Left cardiac atrium (tissue), 4 donors: ENCODE results near the gene TSPEAR. TPM values are rescaled to one million over a fixed set of nuclear protein-coding genes. Genes with fewer than 3 reads are reported as not detected.

Experiments used
- ATAC-seq, 2 donors: fragments of 200-7000 bp; cut with Tn5 transposase; one replicate each; pipeline ENCODE4 v1.9.1; 2020; ENCODE audit warnings: mild to moderate bottlenecking in 2 of 2, moderate library complexity in 2 of 2
- DNase-seq: peaks from one replicate; pipeline ENCODE4 v3.0.0-alpha.2; 2020
- intact Hi-C, 2 donors: fragments of 100-400 bp; cut with DNase I; formaldehyde crosslinking; loops; one replicate each; pipeline versions ENCODE4 v1.14.1 to v1.15.1; 2022 to 2023
- total RNA-seq, 2 donors: library from RNA; stranded (reverse); fragmentation: NEBNext Ultra II Directional; extraction: Animal tissue kit (Norgen Biotek cat#: 25700); gene quantifications; one replicate each; pipeline ENCODE4 v1.2.1, GENCODE V29; 2021
- donor health status: DM: no; HTN: yes; CAD: no.
- donor health status: DM: no; HTN: yes; CAD: no; lungs with severe emphysema.
- donor health status: DM: yes; HTN: yes; CAD: no.
- donor health status: Dilated cardiomyopathy.

The TSPEAR gene
- total RNA-seq, 2 donors from 2014 or later, result 0.39 to 1.6 TPM

GRCh38 chr21:44724926-44725325, 13.6 kb upstream of the TSPEAR start:
- no peak for DNase-seq
- intact Hi-C loops, result no loop called here
- ATAC-seq, result no peak

- intact Hi-C loops, result no loop called here
- ATAC-seq, result no peak
- DNase-seq, result no peak
These were observed 12.8 kb upstream of the TSPEAR start for GRCh38 chr21:44724196-44724595.

- ATAC-seq, result peak in 1 of 2 donors; percentile 8
- intact Hi-C loops, result no loop called here
- DNase-seq, result no peak
These were observed 12.1 kb upstream of the TSPEAR start for GRCh38 chr21:44723177-44724131.

GRCh38 chr21:44722731-44723130, 11.4 kb upstream of the TSPEAR start:
- DNase-seq (no peak), ATAC-seq (no peak)
- intact Hi-C loops, result no loop called here

GRCh38 chr21:44720170-44720569, 8.8 kb upstream of the TSPEAR start:
- ATAC-seq, result peak; percentile 38 to 79
- no peak for DNase-seq
- intact Hi-C loops, result no loop called here

- DNase-seq (no peak), ATAC-seq (no peak)
- intact Hi-C loops, result no loop called here
These were observed 7.2 kb upstream of the TSPEAR start for GRCh38 chr21:44718571-44718970.

GRCh38 chr21:44718093-44718492, 6.7 kb upstream of the TSPEAR start:
- ATAC-seq (no peak), DNase-seq (no peak)
- intact Hi-C loops, result no loop called here

- DNase-seq, result no peak
- intact Hi-C loops, result no loop called here
- no peak for ATAC-seq
These were observed 5.6 kb upstream of the TSPEAR start for GRCh38 chr21:44716984-44717383.

- no peak for ATAC-seq
- intact Hi-C loops, result no loop called here
- no peak for DNase-seq
These were observed 3.5 kb upstream of the TSPEAR start for GRCh38 chr21:44714905-44715304.

- DNase-seq, result no peak
- intact Hi-C loops, result no loop called here
- ATAC-seq, result no peak
These were observed 2.5 kb upstream of the TSPEAR start for GRCh38 chr21:44713846-44714245.

GRCh38 chr21:44713130-44713529, 1.8 kb upstream of the TSPEAR start:
- intact Hi-C loops, result no loop called here
- no peak for DNase-seq
- ATAC-seq, result no peak

GRCh38 chr21:44712203-44713028, 1.0 kb upstream of the TSPEAR start:
- intact Hi-C loops, result no loop called here
- no peak for DNase-seq
- ATAC-seq, result no peak

GRCh38 chr21:44710756-44711326, 531 bp downstream of the TSPEAR start:
- ATAC-seq, result no peak
- no peak for DNase-seq
- intact Hi-C loops, result no loop called here

- DNase-seq, result no peak
- intact Hi-C loops, result no loop called here
- ATAC-seq, result no peak
These were observed 1.1 kb downstream of the TSPEAR start for GRCh38 chr21:44710294-44710665.

GRCh38 chr21:44709426-44710293, 1.7 kb downstream of the TSPEAR start:
- DNase-seq (no peak), ATAC-seq (peak; percentile 40 to 62)
- intact Hi-C loops, result no loop called here

- intact Hi-C loops, result no loop called here
- ATAC-seq, result no peak
- DNase-seq, result no peak
These were observed 2.4 kb downstream of the TSPEAR start for GRCh38 chr21:44708866-44709425.

- intact Hi-C loops, result no loop called here
- DNase-seq (peak; percentile 55), ATAC-seq (peak; percentile 57 to 69)
These were observed 3.0 kb downstream of the TSPEAR start for GRCh38 chr21:44708213-44708865.
